HG03280 (cell line): ENCODE measurements around the gene MSX2.
"Not testable (repeated sequence)": the region's sequence is repeated elsewhere in the genome, so short reads cannot be mapped to it uniquely, and the experiment has no call there.

Experiments
- ATAC-seq: cut with Tn5 transposase; IDR thresholded peaks from one replicate; pipeline ENCODE4 v1.9.1; 2021; ENCODE audit warnings: mild to moderate bottlenecking, moderate library complexity; ENCODE audit not compliant: unreplicated experiment

Gene MSX2

GRCh38 chr5:174732036-174733020 is 7.9 kb downstream of the MSX2 start:
- no peak for ATAC-seq

- no peak for ATAC-seq
Observed at GRCh38 chr5:174733091-174733690, 8.8 kb downstream of the MSX2 start.

GRCh38 chr5:174733836-174734235 is 9.5 kb downstream of the MSX2 start:
- no peak for ATAC-seq

GRCh38 chr5:174734571-174735497 is 10.5 kb downstream of the MSX2 start:
- ATAC-seq = no peak

GRCh38 chr5:174735498-174736330 is 11.3 kb downstream of the MSX2 start:
- no peak for ATAC-seq

GRCh38 chr5:174736331-174736721 is 11.9 kb downstream of the MSX2 start:
- ATAC-seq = no peak

- no peak for ATAC-seq
Observed at GRCh38 chr5:174736777-174737176, 12.4 kb downstream of the MSX2 start.

GRCh38 chr5:174737330-174737729 is 12.9 kb downstream of the MSX2 start:
- no peak for ATAC-seq

GRCh38 chr5:174741352-174741751 is 17.0 kb downstream of the MSX2 start:
- no peak for ATAC-seq

GRCh38 chr5:174744896-174745295 is 20.5 kb downstream of the MSX2 start:
- no peak for ATAC-seq

GRCh38 chr5:174745590-174746103 is 21.3 kb downstream of the MSX2 start:
- no peak for ATAC-seq

- no peak for ATAC-seq
Observed at GRCh38 chr5:174750711-174751110, 26.3 kb downstream of the MSX2 start.

GRCh38 chr5:174751154-174752000 is 27.0 kb downstream of the MSX2 start:
- no peak for ATAC-seq

GRCh38 chr5:174752121-174752520 is 27.7 kb downstream of the MSX2 start:
- no peak for ATAC-seq

- no peak for ATAC-seq
Observed at GRCh38 chr5:174755106-174755505, 30.7 kb downstream of the MSX2 start.

- no peak for ATAC-seq
Observed at GRCh38 chr5:174759091-174759490, 34.7 kb downstream of the MSX2 start.

- no peak for ATAC-seq
Observed at GRCh38 chr5:174760721-174761120, 36.3 kb downstream of the MSX2 start.

- ATAC-seq = not testable (repeated sequence)
Observed at GRCh38 chr5:174761341-174761740, 37.0 kb downstream of the MSX2 start.

- ATAC-seq = no peak
Observed at GRCh38 chr5:174764309-174764708, 39.9 kb downstream of the MSX2 start.
